Measurements from ENCODE around the gene SERINC3. TPM values are rescaled to one million over a fixed set of nuclear protein-coding genes. Genes with fewer than 3 reads are reported as not detected.
"Not testable (repeated sequence)": the region's sequence is repeated elsewhere in the genome, so short reads cannot be mapped to it uniquely, and the experiment has no call there.

The SERINC3 gene
- total and polyA plus RNA-seq, 2 experiments from 2014 or later: 80.0 to 128 TPM

DNA sequence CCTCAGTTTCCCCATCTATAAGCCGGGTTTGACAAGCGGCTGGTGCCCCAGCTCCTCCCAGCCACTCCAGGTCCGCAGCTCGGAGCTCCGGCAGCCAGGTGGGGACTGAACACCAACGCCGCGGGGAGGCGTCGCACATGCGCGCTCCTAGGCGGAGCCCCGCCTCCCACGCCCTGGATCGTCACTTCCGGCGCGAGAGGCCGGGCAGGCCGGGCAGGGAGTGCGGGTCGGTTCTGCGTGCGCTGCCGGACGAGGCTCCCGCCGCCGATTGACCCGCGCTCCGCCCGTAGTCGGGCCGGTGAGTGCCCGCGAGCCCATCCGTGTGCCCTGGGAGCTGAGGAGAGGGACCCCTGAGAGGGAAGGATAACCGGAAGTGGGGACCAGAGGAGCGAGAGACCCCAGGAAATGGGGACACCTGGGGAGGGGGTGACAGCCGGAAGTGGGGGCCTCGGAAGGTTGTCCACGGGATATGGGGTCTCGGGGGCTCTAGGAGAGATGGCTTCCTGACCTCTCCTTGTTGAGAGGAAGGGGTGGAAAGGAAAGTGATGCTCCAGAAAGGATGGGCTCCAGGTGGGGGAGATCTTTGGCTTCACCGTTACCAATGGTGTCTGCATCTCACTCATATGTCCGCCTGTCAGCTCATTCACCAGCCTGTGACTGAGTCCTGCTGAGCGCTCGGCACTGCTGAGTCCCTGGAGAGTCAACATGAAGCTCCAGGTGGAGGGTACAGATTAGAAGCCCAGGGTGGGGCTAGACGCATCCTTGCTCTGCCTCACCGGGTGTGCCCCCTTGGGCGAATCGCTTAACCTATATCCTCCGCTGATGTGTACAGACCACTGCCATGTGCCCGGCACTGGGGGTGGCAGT lies 45.9 kb downstream of the SERINC3 start, which contains the start of gene TTPAL:
Gene TTPAL, plus strand, starts transcription at position 181 of the 867 bp plus-strand sequence. CDS start 4,126 bp downstream, outside the sequence.
- H3K4me3 ChIP-seq: peak within 1 kb of the TSS; percentile 65
- H3K27ac ChIP-seq: peak within 1 kb of the TSS; percentile 80
- H3K9me3 ChIP-seq (ENCODE audit: low read depth): no peaks in the 10 kb centered on the region
- H3K4me1 ChIP-seq (ENCODE audit: insufficient read depth): peaks cover 6% of the 10 kb centered on the region
- H3K36me3 ChIP-seq (replicated peaks; ENCODE audit: insufficient read depth, low read depth): no peaks in the 10 kb centered on the region
- peak; percentile 97 for DNase-seq (ENCODE audit: low spot score)
- no peaks in the 10 kb centered on the region for H3K27me3 ChIP-seq
- TF ChIP-seq, protein P1, sequence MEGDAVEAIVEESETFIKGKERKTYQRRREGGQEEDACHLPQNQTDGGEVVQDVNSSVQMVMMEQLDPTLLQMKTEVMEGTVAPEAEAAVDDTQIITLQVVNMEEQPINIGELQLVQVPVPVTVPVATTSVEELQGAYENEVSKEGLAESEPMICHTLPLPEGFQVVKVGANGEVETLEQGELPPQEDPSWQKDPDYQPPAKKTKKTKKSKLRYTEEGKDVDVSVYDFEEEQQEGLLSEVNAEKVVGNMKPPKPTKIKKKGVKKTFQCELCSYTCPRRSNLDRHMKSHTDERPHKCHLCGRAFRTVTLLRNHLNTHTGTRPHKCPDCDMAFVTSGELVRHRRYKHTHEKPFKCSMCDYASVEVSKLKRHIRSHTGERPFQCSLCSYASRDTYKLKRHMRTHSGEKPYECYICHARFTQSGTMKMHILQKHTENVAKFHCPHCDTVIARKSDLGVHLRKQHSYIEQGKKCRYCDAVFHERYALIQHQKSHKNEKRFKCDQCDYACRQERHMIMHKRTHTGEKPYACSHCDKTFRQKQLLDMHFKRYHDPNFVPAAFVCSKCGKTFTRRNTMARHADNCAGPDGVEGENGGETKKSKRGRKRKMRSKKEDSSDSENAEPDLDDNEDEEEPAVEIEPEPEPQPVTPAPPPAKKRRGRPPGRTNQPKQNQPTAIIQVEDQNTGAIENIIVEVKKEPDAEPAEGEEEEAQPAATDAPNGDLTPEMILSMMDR (IDR thresholded peaks at IDR 0.05; ENCODE audit: poor library complexity): peak; percentile 41
- no peak for TF ChIP-seq EZH2 (IDR thresholded peaks at IDR 0.05; ENCODE audit: borderline replicate concordance)
- no peak for TF ChIP-seq EZH2phosphoT487 (IDR thresholded peaks at IDR 0.05; ENCODE audit: low read depth, severe bottlenecking, unreplicated experiment)
- no peaks in the 10 kb centered on the region for H4K20me1 ChIP-seq (ENCODE audit: insufficient read depth, poor library complexity, severe bottlenecking)
- 4% methylated on average over 49 of the region's 55 CpGs for WGBS (ENCODE audit: low lambda C conversion rate, missing lambda C conversion rate)
- peak within 1 kb of the TSS; percentile 86 for H3K4me2 ChIP-seq
- H3K9me2 ChIP-seq (replicated peaks; ENCODE audit: insufficient read depth): no peaks in the 10 kb centered on the region
- peaks cover 17% of the 10 kb centered on the region for H3K79me2 ChIP-seq
- peak within 1 kb of the TSS; percentile 89 for H2AFZ ChIP-seq

DNA sequence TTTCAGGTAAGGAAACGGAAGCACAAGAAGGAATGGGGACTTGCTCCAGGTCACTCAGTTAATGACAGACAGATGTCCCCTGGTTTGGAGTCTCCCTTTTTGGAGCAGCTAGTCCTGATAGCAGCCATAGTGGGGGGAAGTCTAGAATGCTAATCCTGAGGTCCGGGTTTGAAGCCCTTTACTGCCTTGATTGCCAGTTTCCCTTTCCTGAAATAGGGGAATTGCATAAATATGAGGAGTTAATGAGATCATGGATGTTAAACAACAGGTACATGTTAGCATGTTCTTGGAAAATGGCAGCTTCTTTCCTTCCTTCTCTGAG lies 46.5 kb downstream of the SERINC3 start:
- H3K9me2 ChIP-seq (replicated peaks; ENCODE audit: insufficient read depth): no peaks in the 10 kb centered on the region
- H2AFZ ChIP-seq: peak overlapping the region; percentile 89
- H3K9me3 ChIP-seq (ENCODE audit: low read depth): no peaks in the 10 kb centered on the region
- no peaks in the 10 kb centered on the region for H3K36me3 ChIP-seq (replicated peaks; ENCODE audit: insufficient read depth, low read depth)
- no peaks in the 10 kb centered on the region for H3K27me3 ChIP-seq
- peak overlapping the region; percentile 65 for H3K4me3 ChIP-seq
- peaks cover 17% of the 10 kb centered on the region for H3K79me2 ChIP-seq
- H3K27ac ChIP-seq: peak overlapping the region; percentile 80
- no peak for DNase-seq (ENCODE audit: low spot score)
- H4K20me1 ChIP-seq (ENCODE audit: insufficient read depth, poor library complexity, severe bottlenecking): no peaks in the 10 kb centered on the region
- TF ChIP-seq, protein P1 (IDR thresholded peaks at IDR 0.05; ENCODE audit: poor library complexity): no peak
- H3K4me2 ChIP-seq: peak overlapping the region; percentile 86
- 28% methylated on average over 2 of the region's 2 CpGs for WGBS (ENCODE audit: low lambda C conversion rate, missing lambda C conversion rate)
- peaks cover 6% of the 10 kb centered on the region for H3K4me1 ChIP-seq (ENCODE audit: insufficient read depth)

DNA sequence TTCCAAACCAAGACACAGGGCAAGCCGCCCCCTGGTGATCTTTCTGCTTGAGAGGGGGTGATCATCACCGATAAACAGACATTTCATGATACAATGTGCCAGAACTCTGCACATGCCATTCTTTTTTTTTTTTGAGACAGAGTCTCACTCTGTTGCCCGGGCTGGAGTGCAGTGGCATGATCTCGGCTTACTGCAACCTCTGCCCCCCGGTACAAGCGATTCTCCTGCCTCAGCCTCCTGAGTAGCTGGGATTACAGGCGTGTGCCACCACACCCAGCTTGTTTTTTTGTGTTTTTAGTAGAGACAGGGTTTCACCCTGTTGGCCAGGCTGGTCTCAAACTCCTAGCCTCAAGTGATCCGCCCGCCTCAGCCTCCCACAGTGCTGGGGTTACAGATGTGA lies 49.6 kb downstream of the SERINC3 start:
- WGBS (ENCODE audit: low lambda C conversion rate, missing lambda C conversion rate): 89% methylated on average over 9 of the region's 9 CpGs
- DNase-seq (ENCODE audit: low spot score); H3K9me3 ChIP-seq (ENCODE audit: low read depth); H4K20me1 ChIP-seq (ENCODE audit: insufficient read depth, poor library complexity, severe bottlenecking); H3K9me2 ChIP-seq (replicated peaks; ENCODE audit: insufficient read depth); H3K27ac ChIP-seq; H3K4me1 ChIP-seq (ENCODE audit: insufficient read depth); H3K4me2 ChIP-seq; H3K27me3 ChIP-seq; H2AFZ ChIP-seq; H3K36me3 ChIP-seq (replicated peaks; ENCODE audit: insufficient read depth, low read depth); H3K4me3 ChIP-seq: not testable (repeated sequence)
- peaks cover 15% of the 10 kb centered on the region for H3K79me2 ChIP-seq

DNA sequence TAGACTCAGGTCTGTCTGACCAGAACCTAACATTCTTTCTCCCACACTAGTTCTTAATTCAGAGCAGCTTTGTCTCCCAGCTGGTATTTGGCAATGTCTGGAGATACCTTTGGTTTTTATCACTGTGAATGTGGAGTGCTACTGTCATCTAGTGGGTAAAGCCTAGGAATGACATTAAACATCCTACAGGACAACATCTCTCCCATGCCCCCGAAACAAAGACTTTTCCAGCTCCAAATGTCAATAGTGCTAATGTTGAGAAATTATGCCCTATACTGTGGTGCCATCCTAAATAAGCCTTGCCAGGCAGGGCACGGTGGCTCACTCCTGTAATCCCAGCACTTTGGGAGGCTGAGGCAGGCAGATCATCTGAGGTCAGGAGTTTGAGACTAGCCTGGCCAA lies 50.4 kb downstream of the SERINC3 start:
- H3K4me1 ChIP-seq (ENCODE audit: insufficient read depth): peaks cover 2% of the 10 kb centered on the region
- H3K36me3 ChIP-seq (replicated peaks; ENCODE audit: insufficient read depth, low read depth): no peaks in the 10 kb centered on the region
- peak; percentile 60 for DNase-seq (ENCODE audit: low spot score)
- no peaks in the 10 kb centered on the region for H4K20me1 ChIP-seq (ENCODE audit: insufficient read depth, poor library complexity, severe bottlenecking)
- H3K9me3 ChIP-seq (ENCODE audit: low read depth): no peaks in the 10 kb centered on the region
- no peak for TF ChIP-seq EZH2phosphoT487 (IDR thresholded peaks at IDR 0.05; ENCODE audit: low read depth, severe bottlenecking, unreplicated experiment)
- TF ChIP-seq EZH2 (IDR thresholded peaks at IDR 0.05; ENCODE audit: borderline replicate concordance): no peak
- TF ChIP-seq, protein P1 (IDR thresholded peaks at IDR 0.05; ENCODE audit: poor library complexity): peak; percentile 57
- no peaks in the 10 kb centered on the region for H3K27me3 ChIP-seq
- WGBS (ENCODE audit: low lambda C conversion rate, missing lambda C conversion rate): 42% methylated on average over 2 of the region's 2 CpGs
- H3K4me2 ChIP-seq: no peak overlapping the region
- H3K4me3 ChIP-seq: no peak overlapping the region
- no peaks in the 10 kb centered on the region for H3K9me2 ChIP-seq (replicated peaks; ENCODE audit: insufficient read depth)
- no peak overlapping the region for H3K27ac ChIP-seq
- peaks cover 7% of the 10 kb centered on the region for H3K79me2 ChIP-seq
- no peak overlapping the region for H2AFZ ChIP-seq
